Trophoblast cell (in vitro differentiated cells and primary cell): ENCODE results near the gene RPEL1.

Experiments used
- DNase-seq, 2 donors: peaks; one replicate each; pipeline ENCODE4 v3.0.0-alpha.2; 2016
- H2AFZ ChIP-seq: 2 replicates; pipeline ENCODE4 v1.6.1; 2013; ENCODE audit warnings: low read length, moderate library complexity, mild to moderate bottlenecking; ENCODE audit not compliant: insufficient read depth, poor library complexity
- H2AK5ac ChIP-seq: 2 replicates; pipeline ENCODE4 v1.6.1; 2013; ENCODE audit warnings: mild to moderate bottlenecking, low read length
- H2BK120ac ChIP-seq: 2 replicates; pipeline ENCODE4 v1.6.1; 2013; ENCODE audit warnings: low read length, mild to moderate bottlenecking, moderate library complexity; ENCODE audit not compliant: insufficient read depth, poor library complexity
- H2BK12ac ChIP-seq: 2 replicates; pipeline ENCODE4 v1.6.1; 2013; ENCODE audit warnings: mild to moderate bottlenecking, low read length, moderate library complexity
- H2BK5ac ChIP-seq: 2 replicates; pipeline ENCODE4 v1.6.1; 2013; ENCODE audit warnings: low read length, low read depth, moderate library complexity, mild to moderate bottlenecking; ENCODE audit not compliant: poor library complexity
- H3K14ac ChIP-seq: 2 replicates; pipeline ENCODE4 v1.6.1; 2013; ENCODE audit warnings: mild to moderate bottlenecking, low read length
- H3K18ac ChIP-seq: 2 replicates; pipeline ENCODE4 v1.6.1; 2013; ENCODE audit warnings: mild to moderate bottlenecking, low read length
- H3K23ac ChIP-seq: 2 replicates; pipeline ENCODE4 v1.6.1; 2013; ENCODE audit warnings: low read length
- H3K27ac ChIP-seq: 2 replicates; pipeline ENCODE4 v1.5.1; 2013; ENCODE audit warnings: low read depth, mild to moderate bottlenecking, inconsistent platforms, low read length, moderate library complexity
- H3K27me3 ChIP-seq: 2 replicates; pipeline ENCODE4 v1.6.1; 2013; ENCODE audit warnings: inconsistent platforms, mild to moderate bottlenecking, low read length, moderate library complexity; ENCODE audit not compliant: insufficient read depth
- H3K36me3 ChIP-seq, 2 experiments: 1 replicate in 1 of 2; 2 replicates in 1 of 2; pipeline ENCODE4 v1.6.1; 2013; ENCODE audit warnings: low read length in 2 of 2, mild to moderate bottlenecking in 2 of 2, moderate library complexity in 1 of 2; ENCODE audit not compliant: insufficient read depth in 2 of 2, control insufficient read depth in 1 of 2
- H3K4ac ChIP-seq: 2 replicates; pipeline ENCODE4 v1.6.1; 2013; ENCODE audit warnings: low read depth, mild to moderate bottlenecking, low read length, moderate library complexity
- H3K4me1 ChIP-seq, 2 experiments: 1 replicate in 1 of 2; 2 replicates in 1 of 2; pipeline ENCODE4 v1.6.1; 2013; ENCODE audit warnings: low read length in 2 of 2, mild to moderate bottlenecking in 2 of 2, moderate library complexity in 1 of 2; ENCODE audit not compliant: insufficient read depth in 2 of 2, control insufficient read depth in 1 of 2
- H3K4me2 ChIP-seq: 2 replicates; pipeline ENCODE4 v1.6.1; 2013; ENCODE audit warnings: inconsistent platforms, mild to moderate bottlenecking, low read length, moderate library complexity
- H3K4me3 ChIP-seq: 2 replicates; pipeline ENCODE4 v1.5.1; 2013; ENCODE audit warnings: mild to moderate bottlenecking, low read depth, low read length, inconsistent platforms
- H3K79me1 ChIP-seq: one replicate; pipeline ENCODE4 v1.6.1; 2013; ENCODE audit warnings: low read length
- H3K79me2 ChIP-seq: 2 replicates; pipeline ENCODE4 v1.6.1; 2013; ENCODE audit warnings: low read length, mild to moderate bottlenecking; ENCODE audit not compliant: control insufficient read depth, insufficient read depth, poor library complexity
- H3K9ac ChIP-seq: 2 replicates; pipeline ENCODE4 v1.6.1; 2013; ENCODE audit warnings: mild to moderate bottlenecking, low read length
- H3K9me3 ChIP-seq: 2 replicates; pipeline ENCODE4 v1.6.1; 2013; ENCODE audit warnings: low read depth, mild to moderate bottlenecking, control low read depth, inconsistent platforms, low read length; ENCODE audit not compliant: insufficient read depth
- H4K12ac ChIP-seq: 2 replicates; pipeline ENCODE4 v1.6.1; 2013; ENCODE audit warnings: low read depth, mild to moderate bottlenecking, low read length, moderate library complexity
- H4K8ac ChIP-seq: 2 replicates; pipeline ENCODE4 v1.6.1; 2013; ENCODE audit warnings: low read depth, mild to moderate bottlenecking, low read length, moderate library complexity
- H4K91ac ChIP-seq: one replicate; pipeline ENCODE4 v1.6.1; 2013; ENCODE audit warnings: low read depth, mild to moderate bottlenecking, low read length, moderate library complexity
- WGBS: extraction: QIAGEN DNeasy Blood & Tissue Kit; methylation state at CpG from one replicate; pipeline ENCODE4 v1.1.7; 2013; ENCODE audit warnings: missing lambda C conversion rate; ENCODE audit not compliant: insufficient read length, insufficient coverage; ENCODE audit errors: extremely low coverage; 5-methylcytosine and 5-hydroxymethylcytosine counted together

Gene RPEL1

DNA sequence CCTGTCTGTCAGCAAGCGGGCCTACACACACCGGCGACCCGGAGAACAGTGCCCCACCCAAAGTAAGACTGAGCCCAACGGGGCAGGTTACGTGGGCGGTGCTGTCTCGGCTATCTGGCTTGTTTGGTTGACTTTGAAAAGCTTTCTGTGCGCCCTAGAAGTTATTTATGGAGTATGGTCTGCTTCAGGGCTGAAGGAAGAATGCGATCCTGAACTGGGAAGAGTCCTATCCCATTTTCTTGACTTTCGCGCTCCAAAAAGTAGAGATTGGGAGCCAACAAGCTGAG lies 32.8 kb downstream of the RPEL1 start:
- Histone ChIP-seq H3K4me2 (no peak overlapping the region), H3K23ac (no peak overlapping the region), H3K79me1 (no peaks in the 10 kb centered on the region), H3K18ac (no peak overlapping the region), H3K79me2 (no peaks in the 10 kb centered on the region), H3K27ac (no peak overlapping the region), H4K91ac (no peak overlapping the region), H2BK5ac (no peak overlapping the region), H3K4me1 (peaks cover 7 to 20% of the 10 kb centered on the region in 2 experiments), H2AFZ (no peak overlapping the region), H3K4ac (no peak overlapping the region), H2AK5ac (no peak overlapping the region), H3K4me3 (no peak overlapping the region), H3K9ac (no peak overlapping the region), H3K27me3 (peaks cover 30% of the 10 kb centered on the region), H4K8ac (no peak overlapping the region), H3K36me3 (no peaks in the 10 kb centered on the region), H3K9me3 (peaks cover 9% of the 10 kb centered on the region), H2BK120ac (no peak overlapping the region), H2BK12ac (no peak overlapping the region), H3K14ac (no peak overlapping the region), H4K12ac (no peak overlapping the region)
- no peak for DNase-seq
- no CpG with 5 or more reads among the region's 12 CpGs for whole genome bisulfite sequencing

DNA sequence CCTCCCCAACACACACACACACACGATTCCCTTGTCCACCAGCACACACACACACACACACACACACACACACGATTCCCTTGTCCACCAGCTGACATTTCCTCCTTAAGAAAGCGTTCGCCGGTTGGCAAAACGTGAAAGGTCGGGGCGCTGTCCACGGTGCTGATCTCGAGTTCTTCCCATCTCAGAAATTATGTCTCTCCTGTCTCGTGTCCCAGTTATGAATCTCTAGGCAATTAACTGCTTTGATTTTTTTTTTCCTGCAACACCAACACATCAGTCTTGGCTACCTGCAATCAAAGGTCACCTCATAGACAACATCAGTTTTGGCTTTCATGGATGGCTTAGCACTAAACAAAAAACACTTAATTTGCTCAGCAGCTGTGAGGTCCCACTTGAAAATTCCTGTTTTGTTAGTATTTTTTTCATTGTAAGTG lies 33.2 kb downstream of the RPEL1 start:
- Histone ChIP-seq H2BK12ac (no peak overlapping the region), H3K18ac (no peak overlapping the region), H3K4me1 (peaks cover 7 to 19% of the 10 kb centered on the region in 2 experiments)

GRCh38 chr10:103280031-103280430 lies 34.3 kb downstream of the RPEL1 start:
- H4K12ac ChIP-seq, result no peak overlapping the region
- no peaks in the 10 kb centered on the region for H3K79me2 ChIP-seq
- no peaks in the 10 kb centered on the region for H3K36me3 ChIP-seq
- H3K18ac ChIP-seq, result no peak overlapping the region
- H3K4me3 ChIP-seq, result no peak overlapping the region
- no peak overlapping the region for H2BK12ac ChIP-seq
- peaks cover 30% of the 10 kb centered on the region for H3K27me3 ChIP-seq
- no peak overlapping the region for H3K14ac ChIP-seq
- H2BK5ac ChIP-seq, result no peak overlapping the region
- H2BK120ac ChIP-seq, result no peak overlapping the region
- H4K91ac ChIP-seq, result no peak overlapping the region
- H3K4ac ChIP-seq, result no peak overlapping the region
- no peak overlapping the region for H3K23ac ChIP-seq
- H3K27ac ChIP-seq, result no peak overlapping the region
- DNase-seq, result no peak
- no CpG with 5 or more reads among the region's 3 CpGs for WGBS
- H3K9me3 ChIP-seq, result peaks cover 9% of the 10 kb centered on the region
- peak overlapping the region; percentile 33 for H3K9ac ChIP-seq
- H3K4me1 ChIP-seq, result peaks cover 7 to 19% of the 10 kb centered on the region in 2 experiments
- no peak overlapping the region for H2AFZ ChIP-seq
- H2AK5ac ChIP-seq, result no peak overlapping the region
- H3K79me1 ChIP-seq, result no peaks in the 10 kb centered on the region
- H4K8ac ChIP-seq, result no peak overlapping the region
- no peak overlapping the region for H3K4me2 ChIP-seq

More for the DNA sequence above, 33.2 kb downstream of the RPEL1 start:
- Histone ChIP-seq H3K4me2 (no peak overlapping the region), H3K23ac (no peak overlapping the region), H3K27ac (no peak overlapping the region), H2BK5ac (no peak overlapping the region), H4K91ac (no peak overlapping the region), H3K14ac (no peak overlapping the region), H3K4me3 (no peak overlapping the region), H2BK120ac (no peak overlapping the region), H3K79me1 (no peaks in the 10 kb centered on the region), H3K9ac (no peak overlapping the region), H3K9me3 (peaks cover 9% of the 10 kb centered on the region), H3K36me3 (no peaks in the 10 kb centered on the region), H3K27me3 (peaks cover 30% of the 10 kb centered on the region), H2AK5ac (no peak overlapping the region), H3K4ac (no peak overlapping the region), H4K8ac (no peak overlapping the region), H2AFZ (no peak overlapping the region), H4K12ac (no peak overlapping the region), H3K79me2 (no peaks in the 10 kb centered on the region)
- DNase-seq, result peak; percentile 31 to 73
- no CpG with 5 or more reads among the region's 11 CpGs for WGBS

DNA sequence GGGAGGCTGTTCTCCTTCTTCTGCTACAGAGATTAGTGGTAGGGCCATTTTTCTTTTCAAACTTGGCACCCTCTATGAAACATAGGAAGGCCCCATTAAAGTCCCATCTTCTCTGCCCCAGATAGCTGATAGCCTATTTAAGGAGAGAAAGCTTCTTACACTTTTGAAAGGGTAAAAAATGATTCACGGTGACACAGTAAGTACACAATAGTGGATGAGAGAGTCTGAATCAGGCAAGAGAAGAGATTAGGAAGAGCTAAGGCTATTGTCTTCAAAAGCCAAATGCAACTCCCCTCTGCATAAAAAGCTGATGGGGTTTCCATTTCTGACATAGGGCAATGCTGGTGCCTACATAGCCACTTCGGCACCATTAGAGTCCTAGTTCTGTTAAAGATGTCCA lies 34.8 kb downstream of the RPEL1 start:
- H3K9me3 ChIP-seq, result peaks cover 9% of the 10 kb centered on the region
- H3K27ac ChIP-seq, result no peak overlapping the region
- no peak overlapping the region for H2BK5ac ChIP-seq
- H2BK12ac ChIP-seq, result no peak overlapping the region
- no CpG with 5 or more reads among the region's 2 CpGs for WGBS
- peaks cover 7 to 19% of the 10 kb centered on the region in 2 experiments for H3K4me1 ChIP-seq
- H3K9ac ChIP-seq, result no peak overlapping the region
- H4K12ac ChIP-seq, result no peak overlapping the region
- H3K79me2 ChIP-seq, result no peaks in the 10 kb centered on the region
- no peak overlapping the region for H3K4ac ChIP-seq
- no peaks in the 10 kb centered on the region for H3K36me3 ChIP-seq
- H3K4me3 ChIP-seq, result no peak overlapping the region
- no peak overlapping the region for H2AK5ac ChIP-seq
- no peak overlapping the region for H2BK120ac ChIP-seq
- H3K18ac ChIP-seq, result no peak overlapping the region
- H3K4me2 ChIP-seq, result no peak overlapping the region
- no peak for DNase-seq
- no peak overlapping the region for H4K91ac ChIP-seq
- H3K23ac ChIP-seq, result no peak overlapping the region
- no peaks in the 10 kb centered on the region for H3K79me1 ChIP-seq
- no peak overlapping the region for H4K8ac ChIP-seq
- H2AFZ ChIP-seq, result no peak overlapping the region
- H3K27me3 ChIP-seq, result peaks cover 30% of the 10 kb centered on the region
- H3K14ac ChIP-seq, result no peak overlapping the region
